Muscle layer of duodenum (tissue), 2 donors: Measurements from ENCODE around the gene TTC33.
"Not testable (repeated sequence)": the region's sequence is repeated elsewhere in the genome, so short reads cannot be mapped to it uniquely, and the experiment has no call there.

Source experiments
- H3K27ac ChIP-seq: one replicate; pipeline ENCODE4 v1.7.0; 2013; ENCODE audit warnings: mild to moderate bottlenecking, low read length
- H3K27me3 ChIP-seq: one replicate; pipeline ENCODE4 v1.7.0; 2013; ENCODE audit warnings: low read depth, mild to moderate bottlenecking, control low read depth, low read length
- H3K36me3 ChIP-seq, 2 donors: one replicate each; pipeline ENCODE4 v1.7.0; 2013; ENCODE audit warnings: low read length in 2 of 2, control low read depth in 1 of 2, mild to moderate bottlenecking in 1 of 2; ENCODE audit not compliant: insufficient read depth in 2 of 2, control insufficient read depth in 1 of 2
- H3K4me1 ChIP-seq, 2 donors: one replicate each; pipeline ENCODE4 v1.7.0; 2013; ENCODE audit warnings: low read length in 2 of 2, mild to moderate bottlenecking in 2 of 2, control low read depth in 1 of 2, moderate library complexity in 1 of 2; ENCODE audit not compliant: insufficient read depth in 2 of 2, control insufficient read depth in 1 of 2
- H3K4me3 ChIP-seq, 2 donors: one replicate each; pipeline ENCODE4 v1.7.0; 2013; ENCODE audit warnings: low read length in 2 of 2, low read depth in 1 of 2, mild to moderate bottlenecking in 1 of 2
- H3K9me3 ChIP-seq, 2 donors: one replicate each; pipeline ENCODE4 v1.7.0; 2013; ENCODE audit warnings: low read length in 2 of 2, control low read depth in 1 of 2, mild to moderate bottlenecking in 1 of 2; ENCODE audit not compliant: control insufficient read depth in 1 of 2
- donor health status: healthy.

TTC33 gene

GRCh38 chr5:40600383-40600782, 155.4 kb downstream of the TTC33 start:
- no peak overlapping the region for H3K27ac ChIP-seq
- no peaks in the 10 kb centered on the region for H3K4me1 ChIP-seq
- no peak overlapping the region for H3K4me3 ChIP-seq
- H3K27me3 ChIP-seq = no peaks in the 10 kb centered on the region
- no peaks in the 10 kb centered on the region for H3K36me3 ChIP-seq
- no peaks in the 10 kb centered on the region for H3K9me3 ChIP-seq

DNA sequence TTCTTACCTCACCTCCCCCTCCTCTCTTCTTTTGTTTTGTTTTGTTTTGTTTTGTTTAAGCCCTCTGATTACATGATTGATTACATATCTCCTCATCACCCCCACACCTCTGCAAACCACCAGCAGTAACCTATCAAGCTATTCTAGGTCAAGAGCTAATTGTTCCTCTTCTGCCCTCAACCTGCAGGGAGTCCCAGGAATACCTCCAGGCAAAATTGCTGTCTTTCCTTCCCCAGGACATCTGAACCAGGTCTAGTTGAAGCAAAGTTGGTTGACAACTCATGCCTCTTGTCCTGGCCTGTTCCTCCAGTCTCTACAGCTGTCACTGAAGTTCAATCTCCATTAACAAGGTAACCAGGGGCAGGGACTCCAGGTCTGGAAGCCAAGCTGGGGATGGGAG, 156.1 kb downstream of the TTC33 start:
- Histone ChIP-seq H3K4me1 (no peaks in the 10 kb centered on the region), H3K27me3 (no peaks in the 10 kb centered on the region), H3K9me3 (no peaks in the 10 kb centered on the region), H3K36me3 (no peaks in the 10 kb centered on the region), H3K27ac (no peak overlapping the region), H3K4me3 (no peak overlapping the region)

GRCh38 chr5:40594811-40595210, 160.9 kb downstream of the TTC33 start:
- H3K27me3 ChIP-seq = no peaks in the 10 kb centered on the region
- no peak overlapping the region for H3K27ac ChIP-seq
- no peaks in the 10 kb centered on the region for H3K9me3 ChIP-seq
- no peaks in the 10 kb centered on the region for H3K36me3 ChIP-seq
- peaks cover 0 to 5% of the 10 kb centered on the region in 2 donors for H3K4me1 ChIP-seq
- H3K4me3 ChIP-seq = no peak overlapping the region

DNA sequence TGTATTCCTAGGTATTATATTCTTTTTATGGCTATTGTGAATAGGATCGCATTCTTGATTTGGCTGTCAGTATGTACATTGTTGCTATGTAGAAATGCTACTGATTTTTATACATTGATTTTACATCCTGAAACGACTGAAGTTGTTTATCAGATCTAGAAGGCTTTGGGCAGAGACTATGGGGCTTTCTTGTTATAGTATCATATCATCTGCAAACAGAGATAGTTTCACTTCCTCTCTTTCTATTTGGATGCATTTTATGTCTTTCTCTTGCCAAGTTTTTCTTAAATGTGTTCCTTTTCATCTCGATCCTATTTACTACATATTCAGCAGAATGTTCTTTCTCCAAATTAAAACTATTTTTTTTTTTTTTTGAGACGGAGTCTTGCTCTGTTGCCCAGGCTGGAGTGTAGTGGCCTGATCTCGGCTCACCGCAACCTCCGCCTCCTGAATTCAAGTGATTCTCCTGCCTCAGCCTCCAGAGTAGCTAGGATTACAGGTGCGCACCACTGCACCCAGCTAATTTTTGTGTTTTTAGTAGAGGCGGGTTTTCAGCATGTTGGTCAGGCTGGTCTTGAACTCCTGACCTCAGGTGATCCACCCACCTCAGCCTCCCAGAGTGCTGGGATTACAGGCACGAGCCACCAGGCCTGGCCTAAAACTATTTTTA, 163.9 kb downstream of the TTC33 start:
- H3K27ac ChIP-seq, H3K4me1 ChIP-seq, H3K36me3 ChIP-seq, H3K4me3 ChIP-seq, H3K27me3 ChIP-seq, H3K9me3 ChIP-seq: not testable (repeated sequence)

DNA sequence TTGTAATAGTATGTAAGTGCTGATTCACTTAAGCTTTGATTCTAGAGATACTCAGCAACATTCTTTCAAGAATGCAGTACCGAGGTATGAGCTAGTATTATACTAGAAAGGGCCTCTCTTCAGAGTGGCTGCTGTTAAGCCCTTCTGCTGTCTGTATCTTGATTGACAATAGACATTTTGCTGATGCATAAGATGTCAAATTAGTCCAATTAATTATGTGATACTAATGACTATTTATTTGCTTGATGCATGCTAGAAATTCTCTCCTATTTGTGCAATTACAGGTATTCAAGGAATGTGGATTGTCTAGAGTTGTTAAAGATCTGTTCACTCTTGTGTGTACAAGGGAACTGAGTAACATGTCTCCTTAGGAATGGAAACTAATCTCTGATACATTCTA, 168.4 kb downstream of the TTC33 start:
- no peak overlapping the region for H3K4me3 ChIP-seq
- peaks cover 0 to 5% of the 10 kb centered on the region in 2 donors for H3K4me1 ChIP-seq
- H3K27ac ChIP-seq = no peak overlapping the region
- no peaks in the 10 kb centered on the region for H3K27me3 ChIP-seq
- H3K36me3 ChIP-seq = no peaks in the 10 kb centered on the region
- H3K9me3 ChIP-seq = no peaks in the 10 kb centered on the region

GRCh38 chr5:40585537-40586267, 170.1 kb downstream of the TTC33 start:
- H3K4me1 ChIP-seq = no peaks in the 10 kb centered on the region
- H3K9me3 ChIP-seq = no peaks in the 10 kb centered on the region
- H3K27me3 ChIP-seq = no peaks in the 10 kb centered on the region
- H3K4me3 ChIP-seq = no peak overlapping the region
- no peak overlapping the region for H3K27ac ChIP-seq
- H3K36me3 ChIP-seq = no peaks in the 10 kb centered on the region

DNA sequence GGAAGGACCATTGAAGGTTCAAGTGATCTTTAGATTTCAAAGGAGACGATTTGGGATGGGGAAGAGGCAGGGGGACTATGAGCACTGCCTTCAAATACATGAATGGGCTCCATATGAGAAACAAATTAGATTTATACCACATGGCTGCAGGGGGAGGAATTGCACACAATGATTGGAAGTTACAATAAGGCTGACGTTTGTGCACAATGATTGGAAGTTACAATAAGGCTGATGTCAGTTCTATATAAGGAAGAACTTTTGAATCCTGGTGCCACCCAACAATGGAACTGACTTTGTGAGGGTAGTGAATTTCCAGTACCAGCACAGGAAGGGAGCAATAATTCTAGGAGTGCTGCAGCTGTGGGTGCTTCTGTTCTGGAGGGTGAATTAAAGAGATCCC, 171.7 kb downstream of the TTC33 start:
- H3K9me3 ChIP-seq = no peaks in the 10 kb centered on the region
- no peaks in the 10 kb centered on the region for H3K4me1 ChIP-seq
- H3K4me3 ChIP-seq = no peak overlapping the region
- H3K27me3 ChIP-seq = no peaks in the 10 kb centered on the region
- no peak overlapping the region for H3K27ac ChIP-seq
- no peaks in the 10 kb centered on the region for H3K36me3 ChIP-seq

DNA sequence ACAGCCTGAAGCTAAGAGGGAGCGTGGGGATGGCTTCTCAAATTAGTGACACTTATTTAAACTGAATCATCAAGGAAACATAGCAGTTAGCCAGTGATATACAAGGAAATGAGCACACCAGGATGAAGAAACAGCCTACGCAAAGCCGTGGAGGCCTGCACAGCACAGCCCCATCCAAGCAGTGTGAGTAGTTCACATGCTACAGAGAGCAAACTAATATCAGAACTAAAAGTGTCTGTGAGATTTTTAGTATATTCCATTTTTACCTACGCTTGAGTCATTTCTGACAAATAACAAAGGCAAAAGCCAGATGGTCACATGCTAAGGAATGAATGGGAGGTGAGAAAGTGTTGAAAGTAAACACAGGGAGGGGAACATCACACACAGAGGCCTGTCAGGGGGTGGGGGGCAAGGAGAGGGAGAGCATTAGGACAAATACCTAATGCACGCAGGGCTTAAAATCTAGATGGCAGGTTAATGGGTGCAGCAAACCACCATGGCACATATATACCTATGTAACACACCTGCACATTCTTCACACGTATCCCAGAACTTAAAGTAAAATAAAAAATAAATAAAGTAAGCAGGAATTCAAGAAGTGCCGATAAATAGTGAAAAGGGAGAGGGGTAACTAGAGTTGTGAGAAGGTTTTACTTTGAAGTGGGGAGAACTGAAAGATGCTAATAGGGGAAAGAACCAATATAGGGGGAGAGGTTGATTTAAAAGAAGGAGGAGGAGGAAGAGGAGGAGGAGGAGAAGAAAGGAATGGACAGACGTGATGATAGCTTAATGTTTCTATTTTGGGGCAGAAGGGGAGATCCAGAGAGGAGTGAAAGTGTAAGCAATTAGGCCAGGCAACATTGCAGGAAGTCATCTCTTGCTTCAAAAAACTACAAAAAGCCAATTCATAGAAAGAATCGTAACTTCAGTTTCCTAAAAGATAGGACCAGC, 177.0 kb downstream of the TTC33 start:
- H3K27me3 ChIP-seq = no peaks in the 10 kb centered on the region
- no peak overlapping the region for H3K4me3 ChIP-seq
- H3K4me1 ChIP-seq = no peaks in the 10 kb centered on the region
- H3K9me3 ChIP-seq = no peaks in the 10 kb centered on the region
- H3K27ac ChIP-seq = no peak overlapping the region
- H3K36me3 ChIP-seq = no peaks in the 10 kb centered on the region

GRCh38 chr5:40577718-40578117, 178.0 kb downstream of the TTC33 start:
- no peaks in the 10 kb centered on the region for H3K4me1 ChIP-seq
- no peaks in the 10 kb centered on the region for H3K36me3 ChIP-seq
- H3K9me3 ChIP-seq = no peaks in the 10 kb centered on the region
- H3K4me3 ChIP-seq = no peak overlapping the region
- no peaks in the 10 kb centered on the region for H3K27me3 ChIP-seq
- no peak overlapping the region for H3K27ac ChIP-seq

- no peaks in the 10 kb centered on the region for H3K36me3 ChIP-seq
- H3K9me3 ChIP-seq = no peaks in the 10 kb centered on the region
- no peaks in the 10 kb centered on the region for H3K4me1 ChIP-seq
- H3K27me3 ChIP-seq = no peaks in the 10 kb centered on the region
- H3K4me3 ChIP-seq = no peak overlapping the region
- no peak overlapping the region for H3K27ac ChIP-seq
Measured at GRCh38 chr5:40575921-40576320, 179.8 kb downstream of the TTC33 start.

GRCh38 chr5:40575411-40575810, 180.3 kb downstream of the TTC33 start:
- H3K4me1 ChIP-seq = no peaks in the 10 kb centered on the region
- no peaks in the 10 kb centered on the region for H3K36me3 ChIP-seq
- no peak overlapping the region for H3K27ac ChIP-seq
- no peaks in the 10 kb centered on the region for H3K9me3 ChIP-seq
- H3K4me3 ChIP-seq = no peak overlapping the region
- H3K27me3 ChIP-seq = no peaks in the 10 kb centered on the region
